HepG2 (cell line): Measurements from ENCODE around the gene HNRNPUL2. TPM values are rescaled to one million over a fixed set of nuclear protein-coding genes. Genes with fewer than 3 reads are reported as not detected.

Experiments used
- CC2D1A ChIP-seq: sonication (generic); formaldehyde crosslinking; IDR thresholded peaks from 2 replicates; pipeline ENCODE4 v1.8.1; 2023; ENCODE audit warnings: mild to moderate bottlenecking, missing genetic modification reagents
- FOXK1 ChIP-seq: sonication (generic); formaldehyde crosslinking; IDR thresholded peaks from 2 replicates; pipeline ENCODE4 v1.4.0; 2020; ENCODE audit warnings: low read depth, missing genetic modification reagents, borderline replicate concordance
- HNF4G ChIP-seq, 2 experiments: sonication (generic) in 1 of 2; formaldehyde crosslinking in 1 of 2; IDR thresholded peaks; 2 replicates each; pipeline versions ENCODE4 v1.4.0 to v1.6.1; 2011 to 2020; ENCODE audit warnings: borderline replicate concordance in 2 of 2, low read depth in 2 of 2, mild to moderate bottlenecking in 2 of 2, low read length in 1 of 2, missing genetic modification reagents in 1 of 2, moderate library complexity in 1 of 2
- IKZF4 ChIP-seq: sonication (generic); formaldehyde crosslinking; IDR thresholded peaks from 2 replicates; pipeline ENCODE4 v1.5.1; 2020; ENCODE audit warnings: borderline replicate concordance, mild to moderate bottlenecking, low read depth, missing genetic modification reagents; ENCODE audit errors: not compliant biosample characterization
- JDP2 ChIP-seq: sonication (generic); formaldehyde crosslinking; IDR thresholded peaks from 2 replicates; pipeline ENCODE4 v1.8.1; 2022; ENCODE audit warnings: missing genetic modification reagents, borderline replicate concordance
- KAT7 ChIP-seq: IDR thresholded peaks from 2 replicates; pipeline ENCODE4 v1.6.1; 2018; ENCODE audit warnings: borderline replicate concordance, missing compliant biosample characterization
- NBN ChIP-seq: fragments of 450-650 bp; conservative IDR thresholded peaks from 2 replicates; pipeline ENCODE4 v1.6.1; 2017
- NKX3-1 ChIP-seq: sonication (generic); formaldehyde crosslinking; IDR thresholded peaks from 2 replicates; pipeline ENCODE4 v1.5.0; 2020; ENCODE audit warnings: missing genetic modification reagents
- NRL ChIP-seq: sonication (generic); formaldehyde crosslinking; IDR thresholded peaks from 2 replicates; pipeline ENCODE4 v1.5.0; 2020; ENCODE audit warnings: missing genetic modification reagents, mild to moderate bottlenecking, moderate library complexity, borderline replicate concordance
- ONECUT2 ChIP-seq: sonication (generic); formaldehyde crosslinking; IDR thresholded peaks from 2 replicates; pipeline ENCODE4 v1.4.0; 2020; ENCODE audit warnings: missing genetic modification reagents
- RXRB ChIP-seq: IDR thresholded peaks from 2 replicates; pipeline ENCODE4 v1.6.1; 2016; ENCODE audit warnings: borderline replicate concordance, missing genetic modification reagents, missing compliant biosample characterization
- SMYD3 ChIP-seq: sonication (generic); formaldehyde crosslinking; IDR thresholded peaks from 2 replicates; pipeline ENCODE4 v1.8.1; 2023; ENCODE audit warnings: mild to moderate bottlenecking, missing genetic modification reagents
- SRF ChIP-seq: IDR thresholded peaks from 2 replicates; pipeline ENCODE4 v1.6.1; 2011; ENCODE audit warnings: mild to moderate bottlenecking, low read depth, low read length, moderate library complexity
- SRY ChIP-seq: sonication (generic); formaldehyde crosslinking; IDR thresholded peaks from 2 replicates; pipeline ENCODE4 v1.8.0; 2022; ENCODE audit warnings: mild to moderate bottlenecking, missing genetic modification reagents
- TCF12 ChIP-seq, 2 experiments: fragments of 450-650 bp in 1 of 2; sonication (generic) in 1 of 2; formaldehyde crosslinking in 1 of 2; IDR thresholded peaks; 2 replicates each; pipeline versions ENCODE4 v1.6.1 to v1.8.0; 2017 to 2022; ENCODE audit warnings: antibody characterized with exemption in 1 of 2, mild to moderate bottlenecking in 1 of 2, missing genetic modification reagents in 1 of 2, moderate library complexity in 1 of 2
- ZNF121 ChIP-seq: sonication (generic); formaldehyde crosslinking; IDR thresholded peaks from 2 replicates; pipeline ENCODE4 v1.5.0; 2020; ENCODE audit warnings: mild to moderate bottlenecking, missing genetic modification reagents
- ZNF230 ChIP-seq: sonication (generic); formaldehyde crosslinking; IDR thresholded peaks from 2 replicates; pipeline ENCODE4 v1.4.0; 2020; ENCODE audit warnings: mild to moderate bottlenecking, missing genetic modification reagents
- ZNF605 ChIP-seq: sonication (generic); formaldehyde crosslinking; IDR thresholded peaks from 2 replicates; pipeline ENCODE4 v1.8.0; 2022; ENCODE audit warnings: mild to moderate bottlenecking, missing genetic modification reagents
- ZNF710 ChIP-seq: sonication (generic); formaldehyde crosslinking; IDR thresholded peaks from 2 replicates; pipeline ENCODE4 v1.5.0; 2020; ENCODE audit warnings: mild to moderate bottlenecking, missing genetic modification reagents, borderline replicate concordance
- ZNF724P ChIP-seq: sonication (generic); formaldehyde crosslinking; IDR thresholded peaks from 2 replicates; pipeline ENCODE4 v1.8.0; 2022; ENCODE audit warnings: missing genetic modification reagents, borderline replicate concordance
- polyA plus RNA-seq, 8 experiments: library from polyadenylated mRNA; depleted of rRNA in 3 of 8; stranded (reverse) in 7 of 8; unstranded in 1 of 8; fragments of >200 nt; fragmentation: Illumina TruSeq in 4 of 8; extraction: Trizol in 4 of 8; gene quantifications; 2 replicates each; pipeline versions ENCODE4 v1.2.1 to v1.2.3, GENCODE V29; 2011 to 2016; ENCODE audit warnings: low read depth in 4 of 8, missing spikeins in 1 of 8, mixed read lengths in 1 of 8; ENCODE audit not compliant: insufficient read depth in 1 of 8
- total RNA-seq, 5 experiments: library from RNA; depleted of rRNA; stranded (reverse); fragments of >200 nt; fragmentation: Illumina TruSeq; extraction: Trizol; gene quantifications; 2 replicates each; pipeline ENCODE4 v1.2.3, GENCODE V29; 2016; ENCODE audit warnings: low read depth in 1 of 5
- TF ChIP-seq, protein P1 (sequence below): sonication (generic); formaldehyde crosslinking; IDR thresholded peaks from 2 replicates; pipeline ENCODE4 v1.5.1; 2020; ENCODE audit warnings: mild to moderate bottlenecking, missing genetic modification reagents, moderate library complexity
- TF ChIP-seq, protein P2 (sequence below): IDR thresholded peaks from 2 replicates; pipeline ENCODE4 v1.6.1; 2012; ENCODE audit warnings: inconsistent platforms

HNRNPUL2 gene
- total and polyA plus RNA-seq, 2 of the 13 experiments (the other 11 are each of a cell fraction or from before 2014, with no cell fraction given): 8.4 to 9.6 TPM

DNA sequence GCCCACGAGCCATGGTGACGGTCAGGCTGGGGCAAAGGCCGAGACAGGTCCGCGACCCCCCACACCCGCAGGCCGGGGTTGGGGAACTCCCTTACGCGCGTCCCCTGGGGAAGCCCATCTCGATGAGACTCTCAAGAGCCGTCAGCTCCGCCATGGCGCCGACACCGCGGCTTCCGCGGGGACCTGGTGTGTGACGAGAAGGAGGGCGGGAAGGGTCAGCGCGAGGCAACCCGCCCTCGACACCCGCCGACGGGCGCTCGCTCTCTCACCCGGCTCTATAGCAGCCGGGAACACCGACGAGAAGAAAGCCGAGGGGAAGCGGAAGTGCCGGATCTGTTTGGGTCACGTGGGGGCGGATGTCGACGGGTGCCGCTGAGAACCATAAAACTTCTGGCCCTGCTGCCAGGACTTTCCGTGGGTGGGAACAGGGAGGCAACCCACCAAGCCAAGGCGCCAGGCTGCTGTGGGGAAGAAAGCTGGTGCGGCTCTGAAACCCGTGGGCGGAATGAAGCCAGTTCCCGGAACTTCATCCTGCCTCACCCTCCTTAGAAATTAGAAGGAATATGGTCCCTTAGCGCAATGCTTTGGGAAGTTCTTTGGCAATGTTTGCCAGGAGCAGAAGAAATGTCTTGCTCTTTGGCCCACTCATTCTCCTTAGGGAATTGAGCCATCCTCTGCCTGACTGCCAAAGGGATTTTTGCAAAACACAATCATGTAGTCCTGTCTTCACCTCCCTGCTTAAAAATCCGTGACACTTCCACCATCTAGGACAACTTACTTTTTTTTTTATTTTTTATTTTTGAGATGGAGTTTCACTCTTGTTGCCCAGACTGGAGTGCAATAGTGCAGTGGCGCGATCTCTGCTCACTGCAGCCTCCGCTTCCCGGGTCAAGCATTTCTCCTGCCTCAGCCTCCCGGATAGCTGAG is 48.2 kb downstream of the HNRNPUL2 start, which contains the start of gene UBXN1 (continued):
- TF ChIP-seq, protein P1, sequence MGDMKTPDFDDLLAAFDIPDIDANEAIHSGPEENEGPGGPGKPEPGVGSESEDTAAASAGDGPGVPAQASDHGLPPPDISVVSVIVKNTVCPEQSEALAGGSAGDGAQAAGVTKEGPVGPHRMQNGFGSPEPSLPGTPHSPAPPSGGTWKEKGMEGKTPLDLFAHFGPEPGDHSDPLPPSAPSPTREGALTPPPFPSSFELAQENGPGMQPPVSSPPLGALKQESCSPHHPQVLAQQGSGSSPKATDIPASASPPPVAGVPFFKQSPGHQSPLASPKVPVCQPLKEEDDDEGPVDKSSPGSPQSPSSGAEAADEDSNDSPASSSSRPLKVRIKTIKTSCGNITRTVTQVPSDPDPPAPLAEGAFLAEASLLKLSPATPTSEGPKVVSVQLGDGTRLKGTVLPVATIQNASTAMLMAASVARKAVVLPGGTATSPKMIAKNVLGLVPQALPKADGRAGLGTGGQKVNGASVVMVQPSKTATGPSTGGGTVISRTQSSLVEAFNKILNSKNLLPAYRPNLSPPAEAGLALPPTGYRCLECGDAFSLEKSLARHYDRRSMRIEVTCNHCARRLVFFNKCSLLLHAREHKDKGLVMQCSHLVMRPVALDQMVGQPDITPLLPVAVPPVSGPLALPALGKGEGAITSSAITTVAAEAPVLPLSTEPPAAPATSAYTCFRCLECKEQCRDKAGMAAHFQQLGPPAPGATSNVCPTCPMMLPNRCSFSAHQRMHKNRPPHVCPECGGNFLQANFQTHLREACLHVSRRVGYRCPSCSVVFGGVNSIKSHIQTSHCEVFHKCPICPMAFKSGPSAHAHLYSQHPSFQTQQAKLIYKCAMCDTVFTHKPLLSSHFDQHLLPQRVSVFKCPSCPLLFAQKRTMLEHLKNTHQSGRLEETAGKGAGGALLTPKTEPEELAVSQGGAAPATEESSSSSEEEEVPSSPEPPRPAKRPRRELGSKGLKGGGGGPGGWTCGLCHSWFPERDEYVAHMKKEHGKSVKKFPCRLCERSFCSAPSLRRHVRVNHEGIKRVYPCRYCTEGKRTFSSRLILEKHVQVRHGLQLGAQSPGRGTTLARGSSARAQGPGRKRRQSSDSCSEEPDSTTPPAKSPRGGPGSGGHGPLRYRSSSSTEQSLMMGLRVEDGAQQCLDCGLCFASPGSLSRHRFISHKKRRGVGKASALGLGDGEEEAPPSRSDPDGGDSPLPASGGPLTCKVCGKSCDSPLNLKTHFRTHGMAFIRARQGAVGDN (CRISPR knock-in tag): peak; percentile 88
- TF ChIP-seq SRF: no peak
- peak; percentile 91 for TF ChIP-seq FOXK1 (CRISPR knock-in tag)
- 0 out of 2 replicates have a peak, but pooled peaks have one; percentile 24 for TF ChIP-seq CC2D1A
- TF ChIP-seq ZNF605 (CRISPR knock-in tag): peak; percentile 82
- peak; percentile 69 for TF ChIP-seq IKZF4 (CRISPR knock-in tag)
- no peak for TF ChIP-seq NKX3-1 (CRISPR knock-in tag)
- TF ChIP-seq TCF12 (IDR thresholded peaks at IDR 0.05): no peak
- TF ChIP-seq TCF12 (CRISPR knock-in tag; IDR thresholded peaks at IDR 0.05): 0 out of 2 replicates have a peak, but pooled peaks have one; percentile 7
- no peak for TF ChIP-seq JDP2
- peak; percentile 66; the same call in 1 of the 2 replicates for TF ChIP-seq ZNF710 (CRISPR knock-in tag)
- TF ChIP-seq SMYD3 (CRISPR knock-in tag): 0 out of 2 replicates have a peak, but pooled peaks have one; percentile 44
- no peak for TF ChIP-seq NBN
- TF ChIP-seq ZNF121 (CRISPR knock-in tag): no peak
- peak; percentile 14; the same call in 1 of the 2 replicates for TF ChIP-seq ONECUT2 (CRISPR knock-in tag)
- no peak; the same call in 1 of the 2 replicates for TF ChIP-seq ZNF724P (CRISPR knock-in tag)
- TF ChIP-seq KAT7 (CRISPR knock-in tag): peak; percentile 89; the same call in 1 of the 2 replicates
- peak; percentile 57; the same call in 1 of the 2 replicates for TF ChIP-seq NRL (CRISPR knock-in tag)
- TF ChIP-seq, protein P2, sequence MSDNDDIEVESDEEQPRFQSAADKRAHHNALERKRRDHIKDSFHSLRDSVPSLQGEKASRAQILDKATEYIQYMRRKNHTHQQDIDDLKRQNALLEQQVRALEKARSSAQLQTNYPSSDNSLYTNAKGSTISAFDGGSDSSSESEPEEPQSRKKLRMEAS: peak; percentile 90
- no peak for TF ChIP-seq ZNF230
- peak; percentile 62; the same call in 1 of the 2 replicates for TF ChIP-seq RXRB (CRISPR knock-in tag)
- 0 out of 2 replicates have a peak, but pooled peaks have one; percentile 66 for TF ChIP-seq SRY (CRISPR knock-in tag)
- no peak for TF ChIP-seq HNF4G (IDR thresholded peaks at IDR 0.05; ENCODE audit: borderline replicate concordance, low read depth, low read length)
- peak; percentile 45; the same call in 1 of the 2 replicates for TF ChIP-seq HNF4G (CRISPR knock-in tag; IDR thresholded peaks at IDR 0.05; ENCODE audit: borderline replicate concordance, low read depth)
